Measurements from ENCODE around the gene WDR18. TPM values are rescaled to one million over a fixed set of nuclear protein-coding genes. Genes with fewer than 3 reads are reported as not detected.

The WDR18 gene
- polyA plus RNA-seq, 10 donors: 17.6 to 43.3 (median 24.5) TPM

DNA sequence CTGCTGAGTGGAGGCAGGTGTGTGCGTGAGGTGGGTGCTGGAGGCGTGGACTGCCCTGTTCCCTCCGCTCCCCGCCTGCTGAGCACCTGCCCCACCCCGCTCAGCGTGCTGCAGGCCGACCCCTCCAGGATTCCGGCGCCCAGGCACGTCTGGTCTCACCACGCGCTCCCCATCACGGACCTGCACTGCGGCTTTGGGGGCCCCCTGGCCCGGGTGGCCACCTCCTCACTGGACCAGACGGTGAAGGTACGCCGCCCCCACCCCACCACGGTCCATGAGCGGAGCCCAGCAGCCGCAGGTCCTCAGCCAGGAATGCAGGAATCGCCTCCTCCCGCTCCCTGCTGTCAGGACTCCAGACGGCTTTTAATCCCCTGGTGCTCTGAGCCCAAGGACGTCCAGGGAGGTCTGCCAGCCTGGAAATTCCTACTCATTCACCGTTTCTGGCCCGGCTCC, 6.0 kb downstream of the WDR18 start:
- DNase-seq: no peak

DNA sequence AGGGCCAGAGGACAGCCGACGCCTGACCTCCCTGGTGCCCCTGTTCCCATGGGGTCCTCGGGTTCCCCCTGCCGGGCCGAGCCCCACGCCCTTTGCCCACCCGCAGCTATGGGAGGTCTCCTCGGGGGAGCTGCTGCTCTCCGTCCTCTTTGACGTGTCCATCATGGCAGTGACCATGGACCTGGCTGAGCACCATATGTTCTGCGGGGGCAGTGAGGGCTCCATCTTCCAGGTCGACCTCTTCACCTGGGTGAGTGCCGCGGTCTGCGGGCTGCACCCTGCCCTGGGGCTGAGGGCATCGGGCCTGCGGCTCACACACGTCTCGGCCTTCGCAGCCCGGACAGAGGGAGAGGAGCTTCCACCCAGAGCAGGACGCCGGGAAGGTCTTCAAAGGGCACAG, 6.6 kb downstream of the WDR18 start:
- no peak for DNase-seq

DNA sequence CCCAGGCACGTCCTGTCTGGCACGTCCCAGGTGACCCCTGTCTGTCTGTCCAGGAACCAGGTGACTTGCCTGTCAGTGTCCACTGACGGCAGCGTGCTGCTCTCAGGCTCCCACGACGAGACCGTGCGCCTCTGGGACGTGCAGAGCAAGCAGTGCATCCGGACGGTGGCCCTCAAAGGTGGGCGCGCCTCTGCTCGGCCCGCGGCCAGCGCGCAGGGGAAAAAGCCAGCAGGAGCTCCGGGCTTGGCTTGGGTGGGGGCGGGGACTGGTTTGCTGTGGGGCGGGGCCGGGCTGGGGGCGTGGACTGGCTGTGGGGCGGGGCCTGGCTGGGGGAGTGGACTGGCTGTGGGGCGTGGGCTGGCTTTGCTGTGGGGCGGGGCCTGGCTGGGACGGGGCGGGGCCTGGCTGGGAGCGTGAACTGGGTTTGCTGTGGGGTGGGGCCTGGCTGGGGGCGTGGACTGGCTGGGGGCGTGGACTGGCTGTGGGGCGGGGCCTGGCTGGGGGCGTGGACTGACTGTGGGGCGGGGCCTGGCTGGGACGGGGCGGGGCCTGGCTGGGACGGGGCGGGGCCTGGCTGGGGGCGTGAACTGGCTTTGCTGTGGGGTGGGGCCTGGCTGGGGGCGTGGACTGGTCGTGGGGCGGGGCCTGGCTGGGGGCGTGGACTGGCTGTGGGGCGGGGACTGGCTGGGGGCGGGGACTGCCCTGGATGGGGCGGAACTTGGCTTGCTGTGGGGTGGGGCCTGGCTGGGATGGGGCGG, 7.2 kb downstream of the WDR18 start:
- DNase-seq: no peak

DNA sequence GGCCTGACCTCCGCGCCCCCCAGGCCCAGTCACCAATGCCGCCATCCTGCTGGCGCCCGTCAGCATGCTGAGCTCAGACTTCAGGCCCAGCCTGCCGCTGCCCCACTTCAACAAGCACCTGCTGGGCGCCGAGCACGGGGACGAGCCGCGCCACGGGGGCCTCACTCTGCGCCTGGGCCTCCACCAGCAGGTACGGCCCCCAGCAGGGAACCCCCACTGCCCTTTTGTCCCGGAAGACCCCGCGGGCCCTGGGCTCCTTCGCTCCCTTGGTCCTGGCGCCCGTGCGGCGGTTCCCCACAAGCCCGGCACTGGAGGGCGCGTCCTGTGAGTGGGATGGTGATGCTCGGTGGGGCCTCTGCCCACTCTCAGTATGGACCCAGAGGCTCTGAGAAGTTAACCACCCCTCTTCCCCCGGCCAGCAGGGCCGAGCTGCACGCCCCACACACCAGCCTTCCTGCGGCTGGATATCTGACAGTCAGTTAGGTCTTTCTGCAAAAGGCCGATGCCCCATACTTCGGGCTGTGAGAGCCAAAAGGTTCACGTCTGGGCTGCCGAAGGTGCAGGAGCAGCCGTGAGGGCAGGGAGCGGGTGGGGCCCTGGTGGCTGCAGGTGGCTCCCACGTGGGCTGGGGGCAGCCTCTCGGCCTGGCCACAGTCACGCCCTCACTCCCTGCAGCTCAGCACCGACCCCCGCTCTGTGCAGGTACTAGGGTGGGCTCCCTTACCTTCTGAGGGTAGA, 8.0 kb downstream of the WDR18 start:
- no peak for DNase-seq

DNA sequence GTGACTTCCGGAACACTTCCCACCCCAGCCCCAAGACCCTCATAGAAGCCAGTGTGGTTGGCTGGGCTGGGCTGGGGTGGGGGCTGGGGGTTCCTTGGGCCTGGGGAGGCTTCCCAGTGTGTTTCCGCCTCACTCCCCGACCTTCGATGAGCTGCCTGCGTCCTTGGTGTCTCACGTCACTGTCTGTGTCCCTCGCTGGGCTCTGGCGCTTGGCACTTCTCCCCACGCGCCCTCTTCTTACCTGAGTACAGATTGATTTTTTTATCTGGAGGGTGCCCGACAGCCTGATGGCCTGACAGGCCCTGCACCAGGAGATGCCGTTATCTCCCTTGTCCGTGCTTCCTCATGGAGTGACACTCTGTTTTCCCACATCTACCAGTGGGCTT, 8.5 kb downstream of the WDR18 start:
- DNase-seq: no peak

DNA sequence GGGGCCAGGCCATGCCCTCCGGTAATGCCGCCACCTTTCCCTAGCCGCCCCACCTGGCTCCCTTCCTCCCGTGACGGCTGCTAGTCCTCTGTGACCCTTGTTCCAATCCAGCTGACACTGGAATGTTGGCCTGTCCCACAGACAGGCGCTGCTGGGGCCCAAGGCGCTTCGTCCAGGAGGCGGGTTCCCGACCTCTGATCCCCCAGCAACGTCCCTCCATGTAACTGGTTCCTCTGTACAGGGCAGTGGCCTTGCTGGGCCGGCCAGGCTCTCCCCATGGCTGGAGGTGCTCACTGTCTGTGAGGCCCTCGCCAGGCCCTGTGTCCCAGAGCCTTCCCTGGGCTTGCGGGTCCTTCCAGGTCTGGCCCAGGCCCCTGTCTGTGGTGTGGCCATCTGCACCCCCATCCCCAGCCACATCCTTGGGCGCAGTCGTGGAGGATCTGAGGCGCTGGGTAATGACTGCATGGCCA, 9.3 kb downstream of the WDR18 start:
- no peak for DNase-seq

DNA sequence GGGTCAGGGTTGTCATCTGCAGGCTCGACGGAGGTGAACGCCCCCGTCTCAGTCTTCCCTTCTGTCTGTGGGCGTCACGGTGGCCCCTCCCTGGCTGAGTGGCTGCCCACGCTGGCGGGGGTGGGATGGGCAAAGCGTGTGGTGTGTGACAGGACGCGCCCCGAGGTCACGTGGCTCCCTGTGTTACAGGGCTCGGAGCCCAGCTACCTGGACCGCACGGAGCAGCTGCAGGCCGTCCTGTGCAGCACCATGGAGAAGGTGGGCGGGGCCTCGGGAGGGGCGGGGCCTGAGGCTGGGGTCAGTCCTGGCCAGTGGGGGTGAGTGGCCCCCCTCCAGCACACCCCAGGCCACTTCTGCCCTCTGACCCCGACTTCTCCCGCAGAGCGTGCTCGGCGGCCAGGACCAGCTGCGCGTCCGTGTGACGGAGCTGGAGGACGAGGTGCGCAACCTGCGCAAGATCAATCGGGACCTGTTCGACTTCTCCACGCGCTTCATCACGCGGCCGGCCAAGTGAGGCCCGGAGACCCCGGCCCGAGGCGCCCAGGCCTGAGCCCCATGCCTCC, 9.8 kb downstream of the WDR18 start:
- DNase-seq: no peak

DNA sequence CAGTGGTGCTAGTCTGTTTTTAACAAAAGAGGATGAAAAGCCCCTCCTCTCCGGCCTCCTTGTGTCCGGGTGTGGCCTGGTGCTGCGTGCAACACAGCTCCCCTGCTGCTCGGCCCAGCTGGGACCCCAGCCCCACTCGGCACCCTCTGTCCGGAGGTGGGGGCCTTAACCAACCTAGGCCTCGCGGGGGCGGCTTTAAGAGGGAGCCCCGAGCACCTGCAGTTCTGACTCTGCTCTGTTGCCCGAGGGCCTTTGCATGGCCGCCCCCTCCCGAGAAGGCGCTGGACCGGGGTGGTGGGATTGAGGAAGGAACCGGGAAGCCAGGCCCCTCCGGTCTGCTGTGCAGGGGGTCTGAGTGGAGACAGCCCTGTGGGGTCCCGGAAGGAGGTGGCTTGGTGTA, 10.4 kb downstream of the WDR18 start:
- no peak for DNase-seq

DNA sequence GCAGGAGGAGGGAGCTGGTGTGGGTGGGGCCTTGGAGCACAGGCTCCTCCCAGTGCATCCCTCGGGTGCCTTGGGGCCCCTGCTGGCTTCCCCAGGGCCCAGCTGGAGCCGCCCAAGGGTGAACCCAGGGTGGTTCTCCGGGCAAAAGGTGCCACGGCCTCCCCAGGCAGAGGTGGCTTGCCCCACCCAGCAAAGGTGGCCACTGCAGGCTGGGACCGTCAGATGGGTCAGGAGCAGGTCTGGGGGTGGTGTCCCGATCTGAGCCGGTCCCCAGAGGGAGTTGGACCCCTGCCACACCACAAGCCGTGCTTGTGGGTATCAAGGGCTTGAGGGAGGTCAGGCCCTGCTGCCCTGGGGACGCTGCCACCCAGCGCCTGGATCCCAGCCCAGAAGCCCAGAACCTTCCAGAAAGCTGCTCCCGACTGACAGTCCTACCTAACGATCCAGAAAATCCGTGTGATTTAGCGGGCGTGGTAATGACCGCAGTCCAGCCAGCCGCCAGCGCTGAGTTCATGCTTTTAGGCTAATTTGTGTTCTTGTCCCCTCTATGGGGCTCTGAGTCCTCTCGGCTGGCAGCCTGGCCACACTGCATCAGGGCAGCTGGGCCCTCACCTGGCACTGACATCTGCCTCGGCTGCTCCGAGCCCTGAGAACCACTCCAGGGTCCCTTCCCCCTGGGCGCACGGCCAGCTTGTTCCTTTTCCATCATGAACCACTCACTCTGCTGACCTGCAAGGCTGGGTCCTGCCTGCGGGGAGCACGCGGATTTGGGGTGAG, 11.1 kb downstream of the WDR18 start:
- DNase-seq: no peak

DNA sequence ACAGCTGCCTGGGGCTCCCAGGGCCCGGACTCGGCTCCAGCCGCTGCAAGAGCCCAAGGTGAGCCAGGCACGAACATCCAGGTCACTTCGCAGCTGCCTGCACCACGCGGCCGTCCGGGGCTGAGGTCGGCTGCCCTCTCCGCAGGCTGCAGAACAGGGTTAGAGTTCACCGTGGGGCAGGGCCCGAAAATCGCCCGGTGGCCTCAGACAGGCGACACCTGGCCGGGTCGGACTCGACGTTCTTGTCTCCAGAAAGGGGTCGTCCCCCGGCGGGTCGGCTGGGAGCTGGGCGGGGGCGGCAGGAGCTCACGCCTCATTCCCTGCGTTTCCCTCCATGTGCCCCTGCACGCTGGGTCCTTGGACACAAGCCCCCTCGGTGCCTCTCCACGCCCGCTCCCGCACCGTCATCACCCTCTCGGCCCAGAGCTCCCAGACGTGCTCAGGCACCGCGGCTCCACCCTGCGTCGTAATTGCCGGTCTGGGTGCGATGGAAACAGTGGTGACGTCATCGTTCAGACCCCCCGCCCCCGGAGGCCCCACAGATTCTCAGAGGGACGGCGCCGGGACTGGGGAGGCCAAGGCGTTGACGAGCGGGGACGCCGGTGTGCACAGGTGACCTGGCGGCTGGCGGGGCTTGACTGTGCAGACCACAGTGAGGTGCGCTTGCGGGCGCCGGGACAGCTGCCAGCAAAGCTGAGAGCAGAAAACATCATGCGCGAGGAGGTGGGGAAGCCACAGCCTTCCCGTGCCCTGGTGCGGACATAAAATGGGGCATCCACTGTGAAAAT, 12.1 kb downstream of the WDR18 start:
- DNase-seq: peak in 1 of 3 donors; percentile 45

DNA sequence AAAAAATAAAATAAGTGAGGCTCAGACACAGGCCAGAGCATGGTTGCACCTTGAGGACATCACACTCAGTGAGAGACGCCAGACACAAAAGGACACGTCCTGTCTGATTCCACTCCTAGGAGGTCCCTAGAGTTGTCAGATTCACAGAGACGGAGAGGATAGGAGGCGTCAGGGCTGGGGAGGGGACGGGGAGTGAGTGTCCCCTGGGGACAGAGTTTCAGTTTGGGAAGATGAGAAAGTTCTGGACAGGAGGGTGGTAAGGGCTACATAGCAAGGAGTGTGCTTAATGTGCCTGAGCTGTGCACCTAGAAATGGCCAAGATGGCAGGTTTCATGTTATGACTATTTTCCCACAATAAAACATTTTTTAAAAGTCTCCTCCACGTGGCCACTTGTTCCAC, 13.9 kb downstream of the WDR18 start:
- no peak for DNase-seq

DNA sequence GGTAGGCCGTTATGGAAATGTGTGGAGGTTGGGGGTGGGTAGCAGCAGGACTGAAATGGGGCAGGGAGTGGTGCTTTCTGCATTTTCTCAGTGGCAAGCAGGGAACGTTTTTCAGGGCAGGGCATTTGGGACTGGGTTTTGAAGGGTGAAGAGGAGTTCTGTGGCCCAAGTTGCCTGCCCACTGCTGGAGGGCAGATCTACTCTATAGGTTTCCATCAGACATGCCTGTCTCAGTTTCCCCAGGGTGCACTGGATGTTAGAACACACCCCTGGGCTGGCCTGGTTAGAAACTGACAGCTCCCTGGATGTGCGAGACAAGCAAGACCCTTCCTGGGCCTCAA, 15.2 kb downstream of the WDR18 start:
- no peak for DNase-seq

DNA sequence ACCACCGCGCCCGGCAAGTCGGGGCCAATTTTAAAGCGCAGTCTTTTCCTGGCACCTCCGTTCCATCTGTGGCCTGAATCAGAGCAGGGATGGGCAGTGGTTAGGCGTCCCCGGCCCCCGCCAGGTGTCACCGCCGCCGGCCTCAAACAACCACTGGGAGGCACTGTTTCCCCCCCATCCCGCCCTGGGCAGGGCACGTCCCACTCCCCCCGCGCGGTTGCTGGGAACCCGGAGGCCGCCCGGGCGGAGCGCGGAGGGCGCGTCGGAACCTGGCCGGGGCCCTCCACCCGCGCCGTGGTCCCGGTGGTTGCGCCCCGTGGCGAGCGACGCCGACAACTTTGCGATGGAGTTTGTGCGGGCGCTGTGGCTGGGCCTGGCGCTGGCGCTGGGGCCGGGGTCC, 15.9 kb downstream of the WDR18 start, which contains the start of gene GRIN3B:
TSS of gene GRIN3B (plus strand) at position 325 of the 400 bp plus-strand sequence. CDS start at position 344, 19 bp downstream.
- DNase-seq: peak in 1 of 3 donors; percentile 56

DNA sequence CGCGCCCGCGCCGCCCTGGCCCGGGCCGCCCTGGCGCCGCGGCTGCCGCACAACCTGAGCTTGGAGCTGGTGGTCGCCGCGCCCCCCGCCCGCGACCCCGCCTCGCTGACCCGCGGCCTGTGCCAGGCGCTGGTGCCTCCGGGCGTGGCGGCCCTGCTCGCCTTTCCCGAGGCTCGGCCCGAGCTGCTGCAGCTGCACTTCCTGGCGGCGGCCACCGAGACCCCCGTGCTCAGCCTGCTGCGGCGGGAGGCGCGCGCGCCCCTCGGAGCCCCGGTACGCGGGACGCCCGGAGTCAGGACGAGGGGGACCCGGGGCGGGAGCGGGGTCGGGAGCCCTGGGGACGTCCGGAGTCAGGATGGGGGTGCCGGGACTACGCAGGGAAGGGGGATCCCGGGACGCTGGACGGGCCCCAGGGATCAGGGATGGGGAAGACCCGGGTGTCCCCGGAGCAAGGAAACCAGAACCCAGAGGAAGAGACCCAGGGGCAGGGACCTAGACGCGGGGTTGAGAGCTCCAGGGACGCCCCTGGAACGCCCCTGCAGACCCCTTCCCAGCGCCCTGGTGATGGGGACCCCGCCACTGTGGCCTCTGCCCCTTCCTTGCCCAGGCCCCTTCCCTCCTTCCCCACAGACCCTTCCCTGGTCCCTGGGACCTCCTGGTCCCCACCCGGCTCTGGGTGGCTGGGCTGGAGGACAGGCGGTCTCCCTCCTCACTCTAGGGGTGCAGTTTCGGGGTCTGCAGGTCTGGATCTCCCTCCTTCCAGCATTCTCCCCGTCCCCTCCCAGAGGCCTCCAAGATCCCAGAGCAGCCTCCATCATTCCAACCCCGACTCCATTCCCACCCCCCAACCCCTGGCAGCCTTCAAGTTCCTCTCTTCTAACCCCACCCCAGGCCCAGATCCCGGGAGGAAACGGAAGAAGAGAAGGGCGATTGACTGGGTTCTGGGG, 16.7 kb downstream of the WDR18 start:
- DNase-seq: no peak

DNA sequence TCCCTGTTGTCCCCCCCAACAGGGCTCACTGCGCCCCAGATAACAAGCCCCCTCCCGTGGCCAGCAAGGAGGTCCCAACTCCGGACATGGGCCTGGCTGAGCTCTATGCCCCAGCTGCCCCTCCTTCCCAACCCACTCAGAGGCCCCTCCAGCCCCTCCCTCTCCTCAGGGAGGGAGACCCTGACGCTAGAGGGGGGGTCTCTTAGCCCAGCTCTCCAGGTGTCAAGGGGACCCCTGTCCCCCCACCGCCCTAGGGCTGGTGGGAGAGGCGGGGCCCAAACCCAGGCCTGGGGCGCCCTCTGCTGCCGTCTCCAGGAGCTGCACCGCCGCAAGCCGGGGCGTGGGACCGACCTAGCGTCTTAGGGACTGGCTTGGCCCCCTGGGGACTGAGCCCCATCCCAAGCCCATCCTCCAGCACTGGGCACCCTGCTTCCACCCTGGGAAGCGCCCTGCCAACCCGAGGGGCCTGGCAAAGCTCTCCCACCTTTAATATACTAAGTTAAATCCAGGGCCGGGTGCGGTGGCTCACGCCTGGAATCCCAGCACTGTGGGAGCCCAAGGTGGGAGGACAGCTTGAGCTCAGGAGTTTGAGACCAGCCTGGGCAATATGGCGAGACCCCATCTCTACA, 17.5 kb downstream of the WDR18 start:
- DNase-seq: peak in 1 of 3 donors; percentile 56

DNA sequence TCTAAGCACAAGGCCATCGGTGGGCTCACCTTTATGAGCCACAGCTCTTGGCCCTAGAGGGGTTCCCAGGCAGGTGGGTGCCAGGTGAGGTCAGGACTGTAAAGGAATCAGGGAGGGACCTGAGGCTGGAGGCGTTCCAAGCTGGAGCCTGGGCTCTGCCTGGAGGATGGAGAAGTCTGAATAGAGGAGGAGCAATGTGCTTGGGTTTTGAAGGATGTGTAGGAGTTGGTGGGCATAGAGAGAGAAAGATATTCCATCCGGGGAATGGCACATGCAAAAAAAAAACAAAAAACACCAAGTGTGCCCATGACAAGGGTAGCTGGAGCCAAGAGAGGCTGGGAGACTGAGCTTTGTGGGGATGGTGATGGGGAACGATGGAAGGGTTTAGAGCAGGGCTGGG, 18.5 kb downstream of the WDR18 start:
- DNase-seq: no peak

DNA sequence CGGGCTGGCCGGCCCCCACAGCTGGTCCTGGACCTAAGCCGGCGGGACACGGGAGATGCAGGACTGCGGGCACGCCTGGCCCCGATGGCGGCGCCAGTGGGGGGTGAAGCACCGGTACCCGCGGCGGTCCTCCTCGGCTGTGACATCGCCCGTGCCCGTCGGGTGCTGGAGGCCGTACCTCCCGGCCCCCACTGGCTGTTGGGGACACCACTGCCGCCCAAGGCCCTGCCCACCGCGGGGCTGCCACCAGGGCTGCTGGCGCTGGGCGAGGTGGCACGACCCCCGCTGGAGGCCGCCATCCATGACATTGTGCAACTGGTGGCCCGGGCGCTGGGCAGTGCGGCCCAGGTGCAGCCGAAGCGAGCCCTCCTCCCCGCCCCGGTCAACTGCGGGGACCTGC, 19.1 kb downstream of the WDR18 start:
- DNase-seq: no peak

DNA sequence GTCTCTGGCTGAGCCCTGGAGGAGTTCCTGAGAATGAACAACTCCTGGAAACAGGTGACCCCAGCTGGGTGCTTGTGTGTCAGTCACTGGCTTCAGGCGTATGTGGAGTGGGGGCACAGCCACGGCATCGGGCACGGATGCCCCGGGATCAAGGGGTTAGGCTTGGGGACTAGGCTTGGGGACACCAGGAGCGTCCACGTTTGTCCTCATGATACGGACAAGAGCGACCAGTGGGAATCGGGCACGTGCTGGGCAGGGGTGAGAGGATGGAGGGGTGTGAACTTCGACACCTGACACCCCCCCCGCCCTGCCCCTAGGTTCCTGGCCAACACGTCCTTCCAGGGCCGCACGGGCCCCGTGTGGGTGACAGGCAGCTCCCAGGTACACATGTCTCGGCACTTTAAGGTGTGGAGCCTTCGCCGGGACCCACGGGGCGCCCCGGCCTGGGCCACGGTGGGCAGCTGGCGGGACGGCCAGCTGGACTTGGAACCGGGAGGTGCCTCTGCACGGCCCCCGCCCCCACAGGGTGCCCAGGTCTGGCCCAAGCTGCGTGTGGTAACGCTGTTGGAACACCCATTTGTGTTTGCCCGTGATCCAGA, 20.2 kb downstream of the WDR18 start:
- no peak for DNase-seq
